HL-60/S4 (cell line): ENCODE results near the gene PIK3R1.

ENCODE experiments used
- in situ Hi-C: fragments of 300-500 bp; cut with MboI; formaldehyde crosslinking; loops from 2 replicates; pipeline ENCODE4 v1.14.3; 2022; ENCODE audit warnings: low sequenced_read_pairs

PIK3R1 gene

GRCh38 chr5:68317646-68318045 lies 102.1 kb downstream of the PIK3R1 start:
- in situ Hi-C loops, result no loop called here

- in situ Hi-C loops, result no loop called here
Observed at GRCh38 chr5:68318955-68319705, 103.6 kb downstream of the PIK3R1 start.

- in situ Hi-C loops, result no loop called here
Observed at GRCh38 chr5:68319706-68320412, 104.3 kb downstream of the PIK3R1 start.

- in situ Hi-C loops, result no loop called here
Observed at GRCh38 chr5:68320413-68320986, 104.9 kb downstream of the PIK3R1 start.

- in situ Hi-C loops, result no loop called here
Observed at GRCh38 chr5:68325065-68325580, 109.6 kb downstream of the PIK3R1 start.

- in situ Hi-C loops, result no loop called here
Observed at GRCh38 chr5:68329554-68330255, 114.1 kb downstream of the PIK3R1 start.

- in situ Hi-C loops, result no loop called here
Observed at GRCh38 chr5:68330574-68330973, 115.0 kb downstream of the PIK3R1 start.

- in situ Hi-C loops, result no loop called here
Observed at GRCh38 chr5:68331192-68332079, 115.9 kb downstream of the PIK3R1 start.

- in situ Hi-C loops, result no loop called here
Observed at GRCh38 chr5:68332080-68332451, 116.5 kb downstream of the PIK3R1 start.

GRCh38 chr5:68332556-68332955 lies 117.0 kb downstream of the PIK3R1 start:
- in situ Hi-C loops, result no loop called here

GRCh38 chr5:68333649-68334552 lies 118.3 kb downstream of the PIK3R1 start:
- in situ Hi-C loops, result no loop called here

GRCh38 chr5:68334553-68334886 lies 119.0 kb downstream of the PIK3R1 start:
- in situ Hi-C loops, result no loop called here

GRCh38 chr5:68335075-68335474 lies 119.5 kb downstream of the PIK3R1 start:
- in situ Hi-C loops, result no loop called here

GRCh38 chr5:68336200-68336599 lies 120.6 kb downstream of the PIK3R1 start:
- in situ Hi-C loops, result no loop called here

GRCh38 chr5:68337235-68337634 lies 121.7 kb downstream of the PIK3R1 start:
- in situ Hi-C loops, result no loop called here

- in situ Hi-C loops, result no loop called here
Observed at GRCh38 chr5:68339921-68340321, 124.4 kb downstream of the PIK3R1 start.

GRCh38 chr5:68341006-68341405 lies 125.5 kb downstream of the PIK3R1 start:
- in situ Hi-C loops, result no loop called here

GRCh38 chr5:68342693-68343092 lies 127.1 kb downstream of the PIK3R1 start:
- in situ Hi-C loops, result no loop called here

- in situ Hi-C loops, result no loop called here
Observed at GRCh38 chr5:68343421-68343826, 127.9 kb downstream of the PIK3R1 start.
